Non-pigmented ciliary epithelial cell (primary cell): ENCODE measurements around the gene PTPN2.
"Not testable (repeated sequence)": the region's sequence is repeated elsewhere in the genome, so short reads cannot be mapped to it uniquely, and the experiment has no call there.

ENCODE experiments used
- DNase-seq: peaks from one replicate; pipeline ENCODE4 v3.0.0-alpha.2; 2010; ENCODE audit warnings: low read depth

Gene PTPN2

DNA sequence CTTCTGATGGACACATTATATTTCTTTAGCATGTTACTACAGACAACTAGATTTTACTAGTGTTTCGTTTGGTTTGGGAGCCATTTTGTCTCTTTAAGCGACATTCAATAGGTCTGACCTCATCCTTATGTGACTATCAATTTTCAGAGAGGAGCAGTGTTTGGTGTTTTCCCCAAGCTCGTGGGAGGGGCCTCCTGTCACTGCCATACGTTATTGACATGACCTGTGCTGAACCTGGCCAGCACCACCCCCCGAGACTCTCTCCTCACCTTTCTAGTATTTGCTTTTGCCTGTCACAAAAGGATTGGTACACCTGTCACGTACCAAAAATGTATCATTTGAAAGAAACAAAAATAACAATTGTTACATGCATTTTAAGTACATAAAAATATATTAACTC is 111.9 kb downstream of the PTPN2 start:
- DNase-seq = no peak

DNA sequence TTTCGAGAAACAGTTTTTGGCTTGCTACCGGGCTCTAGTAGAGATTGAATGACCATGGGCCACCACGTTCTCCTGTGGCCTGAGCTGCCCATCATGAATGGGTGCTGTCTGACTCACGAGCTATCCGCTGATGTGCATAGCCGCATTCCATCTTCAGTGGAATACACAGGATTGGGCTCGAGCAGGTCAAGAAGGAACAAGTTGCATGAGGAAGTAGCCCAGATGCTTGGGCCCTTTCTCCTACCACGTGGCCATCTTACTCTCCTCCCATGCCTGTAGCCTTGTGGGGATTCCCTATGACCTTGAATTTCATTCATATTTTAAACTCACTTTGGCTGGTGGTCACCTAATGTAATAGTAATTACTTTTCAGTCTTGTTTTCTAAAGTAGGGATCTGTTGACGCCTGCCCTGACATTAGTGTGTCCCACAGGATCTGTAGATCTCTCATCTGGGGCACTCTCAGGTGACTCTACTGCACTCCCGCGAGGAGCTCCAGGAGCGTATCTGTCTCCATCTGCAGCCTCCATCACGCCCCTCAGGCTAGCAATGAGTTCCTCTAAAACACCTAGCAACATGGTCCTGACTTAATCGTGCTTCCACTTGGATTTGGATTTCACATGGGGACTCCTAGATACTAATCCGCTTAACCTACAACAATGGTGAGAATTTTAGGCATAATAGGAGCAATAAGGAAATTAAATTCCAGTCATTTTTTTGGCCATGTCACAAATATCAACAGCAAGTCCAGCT is 113.4 kb downstream of the PTPN2 start:
- DNase-seq = no peak

DNA sequence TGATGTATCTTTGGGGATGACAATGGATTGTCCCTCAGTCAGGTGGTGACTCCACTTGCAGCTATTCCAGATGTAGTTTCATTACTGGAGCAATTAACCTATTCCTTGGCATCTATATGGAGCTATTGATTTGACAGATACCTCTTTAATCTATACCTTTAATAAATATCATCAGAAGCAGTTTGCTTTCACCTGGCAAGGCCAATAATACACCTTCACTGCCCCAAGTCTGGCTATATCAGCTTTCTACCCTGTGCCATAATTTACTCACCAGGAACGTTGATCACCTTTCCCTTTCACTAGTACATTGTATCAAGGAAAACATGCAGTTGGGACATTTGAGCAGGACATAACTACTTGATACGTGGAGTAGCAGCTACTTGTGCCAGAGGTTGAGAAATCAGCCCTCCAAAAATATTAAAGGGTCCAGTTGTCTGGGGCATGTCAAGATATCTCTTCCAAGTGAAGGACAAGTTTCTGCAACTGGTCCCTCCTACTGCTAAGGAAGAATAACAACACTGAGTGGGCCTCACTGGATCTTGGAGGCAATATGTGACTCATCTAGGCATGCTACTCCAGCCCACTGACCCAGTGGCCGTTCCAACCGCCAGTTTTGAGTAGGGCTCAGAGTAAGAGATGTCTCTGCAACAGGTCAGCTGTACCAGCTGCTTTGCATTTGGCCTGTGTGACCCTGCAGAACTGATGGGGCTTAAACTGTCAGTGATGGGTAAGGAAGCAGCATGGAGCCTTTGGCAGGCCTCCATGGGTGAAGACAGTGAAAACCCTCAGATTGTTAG is 114.2 kb downstream of the PTPN2 start:
- DNase-seq = no peak

DNA sequence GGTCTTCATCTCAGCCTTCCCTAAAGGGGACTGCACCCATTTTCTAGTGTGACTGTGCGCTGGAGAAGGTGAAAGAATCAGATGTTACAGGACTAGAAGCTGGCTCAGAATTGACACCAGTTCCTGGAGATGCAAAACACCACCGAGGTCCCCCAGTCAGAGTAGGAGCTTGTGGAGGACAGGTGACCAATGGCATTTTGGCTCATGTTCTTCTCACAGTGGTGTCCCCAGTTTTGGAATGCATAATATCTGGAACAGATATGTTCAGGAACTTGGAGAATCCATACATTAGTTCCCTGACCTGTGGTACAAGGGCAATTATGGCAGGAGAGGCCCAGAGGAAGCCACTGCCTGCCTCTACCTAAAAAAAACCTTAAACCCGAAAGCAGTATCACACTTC is 114.9 kb downstream of the PTPN2 start:
- no peak for DNase-seq

DNA sequence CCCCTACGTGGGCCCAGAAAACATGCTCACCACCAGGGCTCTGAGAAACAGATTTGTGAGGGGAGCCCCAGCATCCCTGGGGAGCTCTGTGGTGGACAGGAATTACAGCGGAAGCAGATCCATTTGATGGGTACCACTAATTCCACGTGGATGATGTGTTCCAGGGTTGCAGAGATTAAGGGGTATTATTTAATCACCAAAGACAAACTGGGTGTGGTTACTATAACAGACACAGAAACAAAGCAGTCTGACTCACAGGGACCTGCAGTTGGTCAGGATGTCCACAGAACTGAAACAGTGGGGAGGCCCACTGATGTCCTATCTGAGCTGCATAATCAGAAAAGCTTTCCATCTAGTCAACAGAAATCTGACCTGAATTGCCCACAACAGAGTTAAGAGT is 115.4 kb downstream of the PTPN2 start:
- DNase-seq = no peak

DNA sequence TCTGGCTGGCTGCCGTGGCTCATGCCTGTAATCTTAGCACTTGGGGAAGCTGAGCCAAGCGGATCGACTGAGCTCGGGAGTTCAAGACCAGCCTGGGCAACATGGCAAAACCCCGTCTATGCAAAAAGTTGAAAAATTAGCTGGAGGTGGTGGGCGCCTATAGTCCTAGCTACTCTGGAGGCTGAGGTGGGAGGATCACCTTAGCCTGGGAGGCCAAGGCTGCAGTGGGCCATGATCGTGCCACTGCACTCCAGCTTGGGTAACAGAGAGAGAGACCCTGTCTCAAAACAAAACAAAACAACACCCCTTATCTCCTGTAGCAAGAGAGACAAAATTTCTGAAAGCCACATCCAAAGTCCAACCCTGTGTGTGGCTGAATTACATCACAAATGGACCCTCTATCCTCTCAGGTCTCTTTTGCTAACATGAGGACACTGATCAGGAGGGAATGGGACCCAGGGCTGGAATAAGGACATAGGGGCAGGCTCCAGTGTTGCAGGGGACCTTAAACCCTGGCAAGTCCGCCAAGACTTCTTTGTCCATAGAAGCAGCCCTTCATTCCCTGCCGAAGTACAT is 116.4 kb downstream of the PTPN2 start:
- no peak for DNase-seq

DNA sequence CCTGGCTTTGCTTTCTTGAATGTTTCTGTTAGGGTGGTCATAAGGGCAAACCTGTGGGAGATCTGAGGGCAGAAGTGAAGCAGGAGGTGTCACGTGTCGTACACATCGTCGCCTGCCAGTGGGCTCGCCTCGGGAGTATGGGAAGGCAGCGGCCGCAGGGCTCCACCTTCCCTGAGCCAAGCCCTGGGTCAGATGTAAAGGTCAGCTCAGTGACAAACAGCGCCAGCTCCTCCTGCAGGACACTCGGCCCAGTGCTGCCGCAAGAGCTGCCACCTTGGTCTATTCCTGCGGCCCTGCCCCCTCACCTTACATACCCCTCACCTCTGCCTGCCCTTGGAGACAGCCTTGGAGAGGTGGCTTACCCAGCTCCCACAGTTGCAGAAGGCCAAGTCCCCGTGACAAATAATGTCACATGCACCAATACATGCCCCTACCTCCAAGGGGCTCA is 117.0 kb downstream of the PTPN2 start:
- no peak for DNase-seq

DNA sequence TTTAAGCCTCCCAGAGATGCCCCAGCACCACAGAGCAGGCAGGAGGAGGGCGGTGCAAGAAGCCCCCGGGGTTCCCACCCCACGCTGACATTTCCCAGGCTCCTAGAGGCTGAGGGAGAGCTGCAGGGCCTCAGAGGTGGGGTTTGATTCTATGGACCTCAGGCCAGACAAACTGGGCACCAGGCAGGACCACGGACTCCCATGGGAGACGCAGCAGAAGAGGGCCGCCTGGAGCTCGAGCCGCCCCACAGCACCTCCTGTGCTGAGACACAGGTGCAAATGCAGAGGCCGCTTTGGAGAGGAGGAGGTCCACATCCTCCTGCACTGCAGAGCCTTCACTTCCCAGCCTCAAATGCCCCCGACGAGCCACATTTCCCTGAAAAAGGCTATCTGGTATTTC is 118.5 kb downstream of the PTPN2 start:
- DNase-seq = no peak

DNA sequence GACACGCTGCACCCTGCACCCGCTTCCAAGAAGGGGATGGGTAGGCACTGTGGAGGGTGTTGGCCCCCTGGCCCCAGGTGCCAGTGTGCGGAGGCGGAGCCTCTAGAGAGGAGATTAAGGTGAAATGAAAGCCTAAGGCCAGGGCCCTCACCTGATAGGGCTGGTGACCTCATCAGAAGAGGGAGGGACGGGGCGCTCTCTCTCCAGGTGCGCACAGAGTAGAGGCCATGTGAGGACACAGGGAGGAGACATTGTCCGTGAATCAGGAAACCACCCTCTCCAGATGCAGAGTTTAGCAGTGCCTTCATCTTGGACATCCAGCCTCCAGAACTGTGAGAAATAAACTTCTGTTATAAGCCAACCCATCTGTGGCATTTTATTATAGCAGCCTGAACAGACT is 118.9 kb downstream of the PTPN2 start:
- no peak for DNase-seq

DNA sequence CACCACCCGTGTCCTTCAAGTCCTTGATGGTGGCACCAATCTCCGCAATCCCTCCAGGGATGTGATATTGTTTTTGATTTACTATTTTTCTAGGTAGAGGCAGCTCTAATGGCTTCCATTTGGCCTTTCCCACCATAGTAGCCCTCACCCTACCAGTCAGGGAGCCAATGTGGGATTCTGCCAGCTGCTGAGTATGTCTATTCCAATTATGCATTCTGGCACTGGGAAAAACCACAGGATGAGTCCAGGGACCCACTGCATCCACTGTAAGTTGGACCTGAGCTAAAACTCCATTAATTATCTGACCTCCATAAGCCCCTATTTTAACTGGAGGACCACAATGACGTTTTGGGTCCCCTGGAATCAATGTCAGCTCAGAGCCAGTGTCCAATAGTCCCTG is 125.5 kb downstream of the PTPN2 start:
- DNase-seq = not testable (repeated sequence)

DNA sequence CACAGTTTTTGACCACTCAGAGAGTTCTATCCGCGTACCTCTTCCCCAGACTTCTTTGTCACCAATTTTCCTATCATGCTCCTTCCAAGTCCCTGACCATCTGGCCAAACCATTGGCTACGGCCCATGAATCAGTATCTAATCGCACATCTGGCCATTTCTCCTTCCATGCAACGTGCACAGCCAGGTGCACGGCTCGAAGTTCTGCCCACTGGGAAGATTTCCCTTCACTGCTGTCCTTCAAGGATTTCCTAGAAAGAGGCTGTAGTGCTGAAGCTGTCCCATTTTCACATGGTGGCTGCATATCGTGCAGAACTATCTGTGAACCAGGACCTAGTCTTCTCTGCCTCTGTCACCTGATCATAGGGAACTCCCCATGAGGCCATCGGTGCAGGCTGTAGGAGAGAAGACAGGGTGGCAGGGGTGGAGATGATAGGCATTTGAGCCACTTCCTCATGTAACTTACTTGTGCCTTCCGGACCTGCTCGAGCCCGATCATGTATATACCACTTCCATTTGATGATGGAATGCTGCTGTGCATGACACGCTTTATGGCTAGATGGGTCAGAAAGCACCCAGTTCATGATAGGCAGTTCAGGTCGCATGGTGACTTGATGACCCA is 127.3 kb downstream of the PTPN2 start:
- DNase-seq = not testable (repeated sequence)

DNA sequence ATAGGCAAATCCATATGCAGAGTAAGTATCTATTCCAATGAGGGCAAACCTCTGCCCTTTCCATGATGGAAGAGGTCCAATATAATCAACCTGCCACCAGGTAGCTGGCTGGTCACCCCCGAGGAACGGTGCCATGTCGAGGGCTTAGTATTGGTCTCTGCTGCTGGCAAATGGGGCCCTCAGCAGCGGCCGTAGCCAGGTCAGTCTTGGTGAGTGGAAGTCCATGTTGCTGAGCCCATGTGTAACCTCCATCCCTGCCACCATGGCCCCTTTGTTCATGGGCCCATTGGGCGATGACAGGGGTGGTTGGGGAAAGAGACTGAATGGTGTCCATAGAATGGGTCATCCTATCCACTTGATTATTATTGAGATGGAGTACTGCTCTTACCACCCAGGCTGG is 128.4 kb downstream of the PTPN2 start:
- not testable (repeated sequence) for DNase-seq

DNA sequence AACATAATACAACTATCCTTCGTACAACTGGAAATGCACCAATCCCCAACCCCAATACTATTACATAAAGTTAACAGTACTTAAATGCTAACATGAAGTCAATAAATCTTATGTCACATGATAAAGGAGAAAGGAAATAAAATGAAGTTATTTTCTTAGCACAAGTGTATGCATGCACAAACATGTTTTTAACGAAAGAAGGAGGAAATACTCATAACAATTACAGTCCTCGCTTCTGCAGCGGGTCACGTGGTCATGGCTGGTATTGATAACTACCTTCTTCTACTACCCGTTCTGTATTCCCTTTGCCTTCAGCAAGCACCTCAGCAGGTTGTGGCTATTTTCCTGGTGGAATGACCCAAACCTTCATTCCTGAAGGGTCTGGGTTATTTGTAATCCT is 129.5 kb downstream of the PTPN2 start:
- DNase-seq = no peak

DNA sequence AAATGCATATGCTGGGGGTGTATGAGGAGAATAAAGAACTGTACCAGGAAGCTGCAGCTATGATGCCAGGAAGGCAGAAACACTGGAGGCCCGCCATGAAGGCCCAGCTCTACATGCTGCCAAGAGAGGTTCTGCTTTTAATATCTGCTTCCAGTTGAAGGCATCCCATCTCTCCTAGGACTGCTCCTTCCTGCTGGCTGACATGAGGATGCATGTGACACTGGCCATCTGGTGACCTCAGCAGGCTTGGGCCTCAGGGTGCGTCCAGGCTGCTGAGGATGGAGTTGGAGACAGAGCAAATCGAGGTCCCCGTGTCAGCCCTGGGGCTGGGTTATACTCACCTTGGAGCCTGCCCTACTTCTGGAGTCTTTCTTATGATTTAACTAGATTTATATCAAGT is 132.1 kb downstream of the PTPN2 start:
- no peak for DNase-seq

DNA sequence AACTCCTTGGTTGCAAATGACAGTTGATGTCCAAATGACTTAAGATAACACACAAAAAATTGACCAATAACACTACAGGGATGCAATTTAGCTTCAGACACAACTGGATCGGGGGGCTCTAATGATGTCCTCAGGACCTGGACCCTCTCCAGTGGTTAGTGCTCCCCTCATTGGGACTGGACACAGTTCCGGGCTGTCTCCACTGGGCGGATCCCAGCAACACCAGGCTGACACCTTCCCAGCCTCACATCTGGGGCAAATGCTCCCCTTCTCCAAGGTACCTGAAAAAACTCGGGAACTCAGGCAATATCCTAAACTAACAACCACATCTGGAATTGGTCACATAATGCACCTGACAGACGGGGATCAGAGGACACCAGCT is 132.5 kb downstream of the PTPN2 start:
- no peak for DNase-seq

DNA sequence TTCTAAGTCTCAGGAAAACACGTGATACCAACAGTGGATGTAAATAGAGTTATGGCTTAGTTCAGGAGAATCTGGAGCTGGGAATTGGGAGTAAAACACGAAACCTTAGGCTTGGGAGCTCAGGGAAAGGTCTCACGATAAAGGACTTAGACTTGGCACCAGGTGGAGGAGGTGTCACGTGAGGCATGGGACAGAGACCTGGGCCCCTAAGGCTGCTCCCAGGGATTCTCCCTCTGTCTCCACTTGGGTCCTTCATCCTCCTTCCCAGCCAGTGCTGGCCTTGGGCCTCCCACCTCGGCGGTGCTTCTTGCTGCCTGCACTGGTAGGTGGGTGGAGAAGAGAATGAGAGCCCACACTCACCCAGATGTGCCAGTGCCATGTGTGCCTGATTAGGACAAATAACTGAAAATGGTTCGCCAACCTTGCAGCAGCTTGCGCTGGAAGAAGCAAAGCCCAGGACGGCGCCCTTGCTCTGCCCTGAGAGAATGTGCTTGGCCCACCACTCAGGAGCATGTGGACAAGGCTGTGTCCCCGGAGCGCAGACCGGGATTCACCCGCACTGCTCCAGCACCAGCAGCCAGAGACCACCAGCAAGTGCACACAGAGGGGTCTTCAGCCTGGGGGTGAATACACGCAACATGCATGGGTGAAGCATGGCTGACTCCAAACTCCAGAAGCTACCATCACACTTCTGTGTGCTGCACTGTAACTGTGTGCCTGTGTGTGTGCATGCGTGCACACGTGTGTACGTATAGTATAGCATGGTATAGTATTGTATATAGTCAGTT is 133.1 kb downstream of the PTPN2 start:
- DNase-seq = no peak

DNA sequence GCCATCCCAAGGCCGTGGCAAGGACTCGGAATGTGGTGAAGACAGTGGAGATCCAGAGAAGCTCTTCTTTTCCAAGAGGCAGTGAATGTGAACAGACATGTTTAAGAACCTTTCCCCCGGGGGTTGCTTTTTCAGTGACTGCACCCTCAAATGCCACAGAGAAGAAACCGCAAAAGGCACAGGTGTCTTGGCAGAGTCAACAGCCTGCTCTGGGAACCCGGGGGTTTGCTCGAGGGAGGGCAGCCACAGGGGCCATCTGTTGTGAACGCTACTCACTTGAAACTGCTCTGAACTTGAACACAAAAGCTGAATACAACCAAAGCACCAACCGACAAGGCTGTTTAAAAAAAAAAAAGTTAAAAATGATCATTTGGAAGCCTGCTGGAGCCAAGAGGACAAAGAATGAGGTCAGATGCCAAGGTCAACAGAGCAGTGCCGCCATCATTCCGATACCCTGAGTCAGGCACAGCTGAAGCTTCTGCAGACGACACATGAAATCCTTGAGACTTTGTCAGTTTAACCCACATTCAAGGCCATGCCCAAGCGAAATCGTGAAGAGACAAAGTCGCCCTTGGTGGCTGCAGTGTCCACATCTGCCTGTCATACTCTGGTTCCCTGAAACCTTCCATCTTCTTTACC is 133.8 kb downstream of the PTPN2 start:
- no peak for DNase-seq

DNA sequence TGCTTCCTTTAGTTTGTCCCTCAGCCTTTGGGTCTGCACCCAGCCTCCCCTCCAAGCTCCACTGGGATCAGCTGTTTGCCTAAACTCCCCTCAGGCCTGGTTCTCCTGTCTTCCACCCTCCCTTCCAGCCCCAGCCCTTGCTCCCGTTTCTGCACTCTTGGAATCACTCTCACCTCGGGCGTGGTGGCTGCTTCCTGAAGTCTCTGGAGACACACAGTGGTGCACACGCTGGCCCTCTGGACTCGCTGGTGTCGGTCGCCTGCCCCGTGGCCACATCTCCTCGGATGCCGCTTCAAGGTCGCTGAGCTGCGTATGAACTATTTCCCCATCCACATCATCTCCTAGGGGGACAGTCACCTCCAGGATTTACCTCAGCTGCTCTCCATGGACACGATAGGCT is 134.9 kb downstream of the PTPN2 start:
- no peak for DNase-seq

DNA sequence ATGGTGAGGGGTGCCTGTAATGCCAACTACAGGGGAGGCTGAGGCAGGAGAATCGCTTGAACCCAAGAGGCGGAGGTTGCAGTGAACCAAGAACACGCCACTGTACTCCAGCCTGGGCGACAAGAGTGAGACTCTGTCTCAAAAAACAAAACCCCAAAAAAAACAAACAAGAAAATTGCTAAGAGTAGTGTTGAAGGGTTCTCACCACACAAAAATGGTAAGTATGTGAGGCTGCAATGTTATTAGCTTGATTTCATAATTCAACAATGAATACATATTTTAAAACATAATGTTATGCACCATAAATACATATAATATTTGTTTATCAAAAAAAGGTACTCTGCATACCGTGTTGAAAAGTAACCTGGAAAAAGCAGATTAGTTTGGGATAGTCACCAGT is 135.4 kb downstream of the PTPN2 start:
- DNase-seq = no peak

DNA sequence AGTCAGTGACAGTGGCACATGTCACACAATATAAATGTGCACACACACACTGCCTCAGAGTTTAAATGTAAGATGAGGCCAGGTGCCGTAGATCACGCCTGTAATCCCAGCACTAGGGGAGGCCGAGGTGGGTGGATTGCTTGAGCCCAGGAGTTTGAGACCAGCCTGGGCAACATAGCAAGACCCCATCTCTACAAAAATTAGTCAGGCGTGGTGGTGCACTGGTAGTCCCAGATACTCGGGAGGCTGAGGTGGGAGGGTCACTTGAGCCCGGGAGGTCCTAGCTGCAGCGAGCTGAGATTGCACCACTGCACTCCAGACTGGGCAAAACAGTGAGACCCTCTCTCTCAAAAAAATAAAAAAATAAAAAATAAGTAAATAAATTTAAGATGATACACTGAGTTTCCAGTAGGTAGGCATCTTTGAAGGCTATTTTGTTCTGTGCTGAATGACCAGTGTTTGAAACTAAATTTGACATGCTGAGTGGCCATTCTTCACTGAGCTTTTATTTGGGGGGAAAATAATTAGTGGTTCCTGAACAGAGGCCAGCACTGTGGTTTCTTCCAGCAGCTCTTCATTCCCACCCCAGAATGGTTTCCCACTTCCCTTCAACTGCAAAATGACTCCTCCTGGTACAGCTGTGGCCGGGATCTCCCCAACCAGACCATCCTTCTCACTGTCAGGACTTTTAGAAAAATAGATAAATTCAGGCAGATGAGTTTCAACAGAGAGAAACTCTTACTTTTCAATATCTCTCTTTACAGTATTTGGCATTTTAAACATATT is 136.3 kb downstream of the PTPN2 start:
- DNase-seq = no peak
